ENCODE results near the gene TCN2. TPM values are rescaled to one million over a fixed set of nuclear protein-coding genes. Genes with fewer than 3 reads are reported as not detected.
A peak's percentile ranks its signal among the peaks of the same experiment; 100 is the strongest.

Gene TCN2
- total RNA-seq, 1 experiment from 2014 or later, result 11.5 TPM

DNA sequence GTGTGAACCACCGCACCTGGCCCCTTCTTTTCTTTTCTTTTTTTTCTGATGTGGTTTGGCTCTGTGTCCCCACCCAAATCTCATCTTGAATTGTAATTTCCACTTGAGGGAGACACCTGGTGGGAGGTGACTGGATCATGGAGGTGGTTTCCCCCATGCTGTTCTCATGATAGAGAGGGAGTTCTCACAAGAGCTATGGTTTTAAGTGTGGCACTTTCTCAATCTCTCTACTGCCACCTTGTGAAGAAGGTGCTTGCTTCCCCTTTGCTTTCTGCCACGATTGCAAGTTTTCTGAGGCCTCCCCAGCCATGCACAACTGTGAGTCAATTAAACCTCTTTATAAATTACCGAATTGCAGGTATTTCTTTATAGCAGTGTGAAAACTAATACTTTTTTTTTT, 4.9 kb upstream of the TCN2 start:
- Histone ChIP-seq H3K9me3 (ENCODE audit: insufficient read depth, low read depth) (no peaks in the 10 kb centered on the region), H3K4me3 (no peak overlapping the region), H3K27ac (no peak overlapping the region), H3K9me2 (ENCODE audit: insufficient read depth) (no peaks in the 10 kb centered on the region), H3K36me3 (ENCODE audit: low read depth) (no peaks in the 10 kb centered on the region), H4K20me1 (ENCODE audit: insufficient read depth) (no peaks in the 10 kb centered on the region), H3K4me1 (replicated peaks; ENCODE audit: insufficient read depth) (peaks cover 15% of the 10 kb centered on the region), H3K4me2 (no peak overlapping the region), H3F3A (ENCODE audit: insufficient read depth, low read depth) (no peaks in the 10 kb centered on the region), H3K27me3 (ENCODE audit: insufficient read depth, low read depth) (no peaks in the 10 kb centered on the region), H2AFZ (no peak overlapping the region), H3K79me2 (ENCODE audit: low read depth) (no peaks in the 10 kb centered on the region)
- TF ChIP-seq EZH2 (IDR thresholded peaks at IDR 0.05; ENCODE audit: low read depth), result no peak
- TF ChIP-seq, protein P1, sequence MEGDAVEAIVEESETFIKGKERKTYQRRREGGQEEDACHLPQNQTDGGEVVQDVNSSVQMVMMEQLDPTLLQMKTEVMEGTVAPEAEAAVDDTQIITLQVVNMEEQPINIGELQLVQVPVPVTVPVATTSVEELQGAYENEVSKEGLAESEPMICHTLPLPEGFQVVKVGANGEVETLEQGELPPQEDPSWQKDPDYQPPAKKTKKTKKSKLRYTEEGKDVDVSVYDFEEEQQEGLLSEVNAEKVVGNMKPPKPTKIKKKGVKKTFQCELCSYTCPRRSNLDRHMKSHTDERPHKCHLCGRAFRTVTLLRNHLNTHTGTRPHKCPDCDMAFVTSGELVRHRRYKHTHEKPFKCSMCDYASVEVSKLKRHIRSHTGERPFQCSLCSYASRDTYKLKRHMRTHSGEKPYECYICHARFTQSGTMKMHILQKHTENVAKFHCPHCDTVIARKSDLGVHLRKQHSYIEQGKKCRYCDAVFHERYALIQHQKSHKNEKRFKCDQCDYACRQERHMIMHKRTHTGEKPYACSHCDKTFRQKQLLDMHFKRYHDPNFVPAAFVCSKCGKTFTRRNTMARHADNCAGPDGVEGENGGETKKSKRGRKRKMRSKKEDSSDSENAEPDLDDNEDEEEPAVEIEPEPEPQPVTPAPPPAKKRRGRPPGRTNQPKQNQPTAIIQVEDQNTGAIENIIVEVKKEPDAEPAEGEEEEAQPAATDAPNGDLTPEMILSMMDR (conservative IDR thresholded peaks at IDR 0.05), result peak; percentile 64
- no peak for DNase-seq
- ChIA-PET CTCF (interaction anchor here (0.7 kb wide), 1 partner anchor 10 kb away, joined by 5 read pairs; the partner anchor contains the start of gene PES1), POLR2A (ENCODE audit: unreplicated experiment) (interaction anchor here (0.7 kb wide), 1 partner anchor 178 kb away, joined by 6 read pairs; no protein-coding TSS in a partner anchor)
- intact Hi-C loops (cut with micrococcal nuclease; ENCODE audit: unreplicated experiment), result loop anchor here (1.0 to 10.0 kb wide), 4 partner anchors 157 to 337 kb away; partner anchors contain the start of genes MTFP1 and OSM
- no TSS peak for BruUV-seq (replicated peaks)

DNA sequence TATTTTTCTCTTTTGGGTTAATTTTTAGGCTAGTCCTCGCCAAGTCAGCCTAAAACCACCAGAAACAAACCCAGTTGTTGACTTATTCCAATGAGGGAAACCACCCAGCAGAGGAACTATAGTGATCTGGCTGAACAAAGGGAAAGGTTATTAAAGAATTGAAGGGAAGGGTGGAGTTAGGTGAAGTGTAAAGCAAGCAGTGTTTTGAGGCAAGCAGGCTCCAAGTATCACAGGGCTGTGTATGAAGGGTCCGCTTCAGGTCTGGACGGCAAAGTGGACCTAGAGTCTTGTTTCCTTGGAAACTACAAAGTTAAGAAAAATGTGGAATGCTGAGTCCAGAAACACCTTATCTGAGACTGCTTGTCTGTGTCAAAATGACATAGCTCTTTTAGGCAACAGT, 3.2 kb upstream of the TCN2 start:
- Histone ChIP-seq H3K27ac (no peak overlapping the region), H4K20me1 (ENCODE audit: insufficient read depth) (no peaks in the 10 kb centered on the region), H3F3A (ENCODE audit: insufficient read depth, low read depth) (peaks cover 6% of the 10 kb centered on the region; the same call in 1 of the 2 replicates), H3K36me3 (ENCODE audit: low read depth) (no peaks in the 10 kb centered on the region), H3K9me2 (ENCODE audit: insufficient read depth) (no peaks in the 10 kb centered on the region), H3K9me3 (ENCODE audit: insufficient read depth, low read depth) (no peaks in the 10 kb centered on the region), H3K79me2 (ENCODE audit: low read depth) (no peaks in the 10 kb centered on the region), H3K4me3 (no peak overlapping the region), H2AFZ (no peak overlapping the region), H3K4me1 (replicated peaks; ENCODE audit: insufficient read depth) (peaks cover 21% of the 10 kb centered on the region), H3K27me3 (ENCODE audit: insufficient read depth, low read depth) (no peaks in the 10 kb centered on the region), H3K4me2 (peak overlapping the region; percentile 37; the same call in 1 of the 2 replicates)
- POLR2A ChIA-PET (ENCODE audit: unreplicated experiment), result no interaction called here
- intact Hi-C loops (cut with micrococcal nuclease; ENCODE audit: unreplicated experiment), result loop anchor here (10.0 kb wide), 2 partner anchors 179 to 339 kb away; partner anchors contain the start of genes MTFP1 and OSM
- BruUV-seq (replicated peaks), result no TSS peak
- TF ChIP-seq, protein P1 (conservative IDR thresholded peaks at IDR 0.05), result no peak
- TF ChIP-seq EZH2 (IDR thresholded peaks at IDR 0.05; ENCODE audit: low read depth), result no peak
- CTCF ChIA-PET, result interaction anchor here (0.8 kb wide), 1 partner anchor 504 kb away, joined by 12 read pairs; the partner anchor contains the start of gene SELENOM
- no peak for DNase-seq

DNA sequence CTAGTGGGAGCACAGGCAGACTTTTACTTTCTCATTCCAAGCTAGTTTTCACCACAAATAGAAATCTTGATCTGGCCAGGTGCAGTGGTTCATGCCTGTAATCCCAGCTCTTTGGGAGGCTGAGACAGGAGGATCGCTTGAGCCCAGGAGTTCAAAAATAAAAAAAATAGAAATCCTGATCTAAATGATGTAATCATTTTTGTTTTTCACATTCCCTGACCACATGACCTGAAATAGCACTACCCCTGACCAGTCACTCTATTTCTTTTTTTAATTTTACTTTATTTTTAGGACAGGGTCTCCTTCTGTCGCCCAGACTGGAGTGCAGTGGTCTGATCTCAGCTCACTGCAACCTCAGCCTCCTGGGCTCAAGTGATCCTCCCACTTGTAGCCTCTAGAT, 2.3 kb upstream of the TCN2 start:
- CTCF ChIA-PET, result interaction anchor here (0.8 kb wide), 1 partner anchor 503 kb away, joined by 12 read pairs; the partner anchor contains the start of gene SELENOM
- H3K9me3 ChIP-seq (ENCODE audit: insufficient read depth, low read depth), result no peaks in the 10 kb centered on the region
- H3F3A ChIP-seq (ENCODE audit: insufficient read depth, low read depth), result peaks cover 13% of the 10 kb centered on the region; the same call in 1 of the 2 replicates
- TF ChIP-seq, protein P1 (conservative IDR thresholded peaks at IDR 0.05), result no peak
- no peak for TF ChIP-seq EZH2 (IDR thresholded peaks at IDR 0.05; ENCODE audit: low read depth)
- no TSS peak for BruUV-seq (replicated peaks)
- no peak overlapping the region for H3K4me2 ChIP-seq
- no peaks in the 10 kb centered on the region for H3K36me3 ChIP-seq (ENCODE audit: low read depth)
- H3K79me2 ChIP-seq (ENCODE audit: low read depth), result no peaks in the 10 kb centered on the region
- H3K4me1 ChIP-seq (replicated peaks; ENCODE audit: insufficient read depth), result peaks cover 30% of the 10 kb centered on the region
- no peak for DNase-seq
- no peak overlapping the region for H3K4me3 ChIP-seq
- intact Hi-C loops (cut with micrococcal nuclease; ENCODE audit: unreplicated experiment), result loop anchor here (10.0 kb wide), 2 partner anchors 180 to 340 kb away; partner anchors contain the start of genes MTFP1 and OSM
- H3K9me2 ChIP-seq (ENCODE audit: insufficient read depth), result no peaks in the 10 kb centered on the region
- no peak overlapping the region for H3K27ac ChIP-seq
- no peaks in the 10 kb centered on the region for H3K27me3 ChIP-seq (ENCODE audit: insufficient read depth, low read depth)
- H4K20me1 ChIP-seq (ENCODE audit: insufficient read depth), result no peaks in the 10 kb centered on the region
- POLR2A ChIA-PET (ENCODE audit: unreplicated experiment), result no interaction called here
- H2AFZ ChIP-seq, result no peak overlapping the region
